HepG2 (cell line): ENCODE results near the gene KIFAP3. TPM values are rescaled to one million over a fixed set of nuclear protein-coding genes. Genes with fewer than 3 reads are reported as not detected.

Source experiments
- ADNP ChIP-seq: sonication (generic); formaldehyde crosslinking; IDR thresholded peaks from 2 replicates; pipeline ENCODE4 v1.4.0; 2020; ENCODE audit warnings: missing genetic modification reagents
- CCDC6 ChIP-seq: sonication (generic); formaldehyde crosslinking; IDR thresholded peaks from 2 replicates; pipeline ENCODE4 v1.8.1; 2022; ENCODE audit warnings: mild to moderate bottlenecking, missing genetic modification reagents, moderate library complexity
- DNMT1 ChIP-seq: sonication (generic); formaldehyde crosslinking; IDR thresholded peaks from 2 replicates; pipeline ENCODE4 v1.5.1; 2020; ENCODE audit warnings: mild to moderate bottlenecking, missing genetic modification reagents
- ELF3 ChIP-seq: IDR thresholded peaks from 2 replicates; pipeline ENCODE4 v1.6.1; 2016; ENCODE audit warnings: missing genetic modification reagents, missing compliant biosample characterization
- FOXK2 ChIP-seq: fragments of 450-650 bp; IDR thresholded peaks from 2 replicates; pipeline ENCODE4 v1.6.1; 2016
- GFI1 ChIP-seq: sonication (generic); formaldehyde crosslinking; IDR thresholded peaks from 2 replicates; pipeline ENCODE4 v1.5.0; 2020; ENCODE audit warnings: missing genetic modification reagents, mild to moderate bottlenecking, borderline replicate concordance
- KDM5A ChIP-seq: fragments of 200-600 bp; sonication (generic); IDR thresholded peaks from 2 replicates; pipeline ENCODE4 v1.7.0; 2018; ENCODE audit warnings: antibody characterized with exemption, mild to moderate bottlenecking, low read length, borderline replicate concordance
- KDM6A ChIP-seq: IDR thresholded peaks from 2 replicates; pipeline ENCODE4 v1.6.1; 2016; ENCODE audit warnings: low read depth
- MED8 ChIP-seq: sonication (generic); formaldehyde crosslinking; IDR thresholded peaks from 2 replicates; pipeline ENCODE4 v1.8.1; 2023; ENCODE audit warnings: mild to moderate bottlenecking, missing genetic modification reagents; ENCODE audit not compliant: insufficient replicate concordance
- PHF20 ChIP-seq: sonication (generic); formaldehyde crosslinking; IDR thresholded peaks from 2 replicates; pipeline ENCODE4 v1.5.0; 2020; ENCODE audit warnings: mild to moderate bottlenecking, missing genetic modification reagents
- POGK ChIP-seq: sonication (generic); formaldehyde crosslinking; conservative IDR thresholded peaks from 2 replicates; pipeline ENCODE4 v1.8.0; 2022; ENCODE audit warnings: mild to moderate bottlenecking, moderate library complexity, missing genetic modification reagents
- SMAD3 ChIP-seq: sonication (generic); formaldehyde crosslinking; IDR thresholded peaks from 2 replicates; pipeline ENCODE4 v1.4.0; 2020; ENCODE audit warnings: missing genetic modification reagents
- SOX5 ChIP-seq: IDR thresholded peaks from 2 replicates; pipeline ENCODE4 v1.6.1; 2016; ENCODE audit warnings: borderline replicate concordance
- STAT5B ChIP-seq: sonication (generic); formaldehyde crosslinking; IDR thresholded peaks from 2 replicates; pipeline ENCODE4 v1.4.0; 2020; ENCODE audit warnings: missing genetic modification reagents
- XRCC5 ChIP-seq: fragments of 200-400 bp; formaldehyde crosslinking; optimal IDR thresholded peaks from 2 replicates; pipeline ENCODE3; 2017; ENCODE audit warnings: mild to moderate bottlenecking, low read length
- ZBTB38 ChIP-seq: sonication (generic); formaldehyde crosslinking; IDR thresholded peaks from 2 replicates; pipeline ENCODE4 v1.5.1; 2020; ENCODE audit warnings: mild to moderate bottlenecking, missing genetic modification reagents
- ZNF101 ChIP-seq: sonication (generic); formaldehyde crosslinking; IDR thresholded peaks from 2 replicates; pipeline ENCODE4 v1.4.0; 2020; ENCODE audit warnings: mild to moderate bottlenecking, low read depth, missing genetic modification reagents, borderline replicate concordance
- ZNF235 ChIP-seq: sonication (generic); formaldehyde crosslinking; IDR thresholded peaks from 2 replicates; pipeline ENCODE4 v1.8.1; 2023; ENCODE audit warnings: mild to moderate bottlenecking, missing genetic modification reagents, borderline replicate concordance
- ZNF362 ChIP-seq: sonication (generic); formaldehyde crosslinking; IDR thresholded peaks from 2 replicates; pipeline ENCODE4 v1.4.0; 2020; ENCODE audit warnings: missing genetic modification reagents, mild to moderate bottlenecking, borderline replicate concordance
- ZNF660 ChIP-seq: sonication (generic); formaldehyde crosslinking; IDR thresholded peaks from 2 replicates; pipeline ENCODE4 v1.5.1; 2020; ENCODE audit warnings: mild to moderate bottlenecking, low read depth, missing genetic modification reagents, borderline replicate concordance
- ZSCAN25 ChIP-seq: sonication (generic); formaldehyde crosslinking; IDR thresholded peaks from 2 replicates; pipeline ENCODE4 v1.8.0; 2022; ENCODE audit warnings: mild to moderate bottlenecking, missing genetic modification reagents
- polyA plus RNA-seq, 8 experiments: library from polyadenylated mRNA; depleted of rRNA in 3 of 8; stranded (reverse) in 7 of 8; unstranded in 1 of 8; fragments of >200 nt; fragmentation: Illumina TruSeq in 4 of 8; extraction: Trizol in 4 of 8; gene quantifications; 2 replicates each; pipeline versions ENCODE4 v1.2.1 to v1.2.3, GENCODE V29; 2011 to 2016; ENCODE audit warnings: low read depth in 4 of 8, missing spikeins in 1 of 8, mixed read lengths in 1 of 8; ENCODE audit not compliant: insufficient read depth in 1 of 8
- total RNA-seq, 5 experiments: library from RNA; depleted of rRNA; stranded (reverse); fragments of >200 nt; fragmentation: Illumina TruSeq; extraction: Trizol; gene quantifications; 2 replicates each; pipeline ENCODE4 v1.2.3, GENCODE V29; 2016; ENCODE audit warnings: low read depth in 1 of 5
- TF ChIP-seq, protein P1 (sequence below): sonication (generic); formaldehyde crosslinking; IDR thresholded peaks from 2 replicates; pipeline ENCODE4 v1.5.0; 2020; ENCODE audit warnings: mild to moderate bottlenecking, missing genetic modification reagents
- TF ChIP-seq, protein P2 (sequence below): sonication (generic); formaldehyde crosslinking; IDR thresholded peaks from 2 replicates; pipeline ENCODE4 v1.9.0; 2021; ENCODE audit warnings: missing genetic modification reagents, borderline replicate concordance
- TF ChIP-seq, protein P3 (sequence below): sonication (generic); formaldehyde crosslinking; IDR thresholded peaks from 2 replicates; pipeline ENCODE4 v1.4.0; 2020; ENCODE audit warnings: missing genetic modification reagents

The KIFAP3 gene
- total and polyA plus RNA-seq, 2 of the 13 experiments (the other 11 are each of a cell fraction or from before 2014, with no cell fraction given) = 3.4 to 10.0 TPM

GRCh38 chr1:170074250-170075157 is at the start of gene KIFAP3 (continued):
- TF ChIP-seq GFI1 (no peak), ZNF660 (CRISPR knock-in tag) (no peak), FOXK2 (no peak), XRCC5 (peak; percentile 96), STAT5B (CRISPR knock-in tag) (no peak), ZBTB38 (CRISPR knock-in tag) (no peak), CCDC6 (no peak), ZNF362 (CRISPR knock-in tag) (no peak), ZNF101 (CRISPR knock-in tag) (no peak), ADNP (CRISPR knock-in tag) (no peak), MED8 (CRISPR knock-in tag) (no peak), ZNF235 (no peak), PHF20 (peak; percentile 79), ZSCAN25 (CRISPR knock-in tag) (no peak), KDM6A (no peak), POGK (peak; percentile 36; the same call in 1 of the 2 replicates), KDM5A (no peak), SMAD3 (CRISPR knock-in tag) (no peak), ELF3 (CRISPR knock-in tag) (0 out of 2 replicates have a peak, but pooled peaks have one; percentile 35), DNMT1 (no peak), SOX5 (CRISPR knock-in tag) (peak; percentile 7; the same call in 1 of the 2 replicates)
- TF ChIP-seq, protein P1, sequence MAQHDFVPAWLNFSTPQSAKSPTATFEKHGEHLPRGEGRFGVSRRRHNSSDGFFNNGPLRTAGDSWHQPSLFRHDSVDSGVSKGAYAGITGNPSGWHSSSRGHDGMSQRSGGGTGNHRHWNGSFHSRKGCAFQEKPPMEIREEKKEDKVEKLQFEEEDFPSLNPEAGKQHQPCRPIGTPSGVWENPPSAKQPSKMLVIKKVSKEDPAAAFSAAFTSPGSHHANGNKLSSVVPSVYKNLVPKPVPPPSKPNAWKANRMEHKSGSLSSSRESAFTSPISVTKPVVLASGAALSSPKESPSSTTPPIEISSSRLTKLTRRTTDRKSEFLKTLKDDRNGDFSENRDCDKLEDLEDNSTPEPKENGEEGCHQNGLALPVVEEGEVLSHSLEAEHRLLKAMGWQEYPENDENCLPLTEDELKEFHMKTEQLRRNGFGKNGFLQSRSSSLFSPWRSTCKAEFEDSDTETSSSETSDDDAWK = no peak
- TF ChIP-seq, protein P2, sequence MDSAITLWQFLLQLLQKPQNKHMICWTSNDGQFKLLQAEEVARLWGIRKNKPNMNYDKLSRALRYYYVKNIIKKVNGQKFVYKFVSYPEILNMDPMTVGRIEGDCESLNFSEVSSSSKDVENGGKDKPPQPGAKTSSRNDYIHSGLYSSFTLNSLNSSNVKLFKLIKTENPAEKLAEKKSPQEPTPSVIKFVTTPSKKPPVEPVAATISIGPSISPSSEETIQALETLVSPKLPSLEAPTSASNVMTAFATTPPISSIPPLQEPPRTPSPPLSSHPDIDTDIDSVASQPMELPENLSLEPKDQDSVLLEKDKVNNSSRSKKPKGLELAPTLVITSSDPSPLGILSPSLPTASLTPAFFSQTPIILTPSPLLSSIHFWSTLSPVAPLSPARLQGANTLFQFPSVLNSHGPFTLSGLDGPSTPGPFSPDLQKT (CRISPR knock-in tag) = no peak
- TF ChIP-seq, protein P3, sequence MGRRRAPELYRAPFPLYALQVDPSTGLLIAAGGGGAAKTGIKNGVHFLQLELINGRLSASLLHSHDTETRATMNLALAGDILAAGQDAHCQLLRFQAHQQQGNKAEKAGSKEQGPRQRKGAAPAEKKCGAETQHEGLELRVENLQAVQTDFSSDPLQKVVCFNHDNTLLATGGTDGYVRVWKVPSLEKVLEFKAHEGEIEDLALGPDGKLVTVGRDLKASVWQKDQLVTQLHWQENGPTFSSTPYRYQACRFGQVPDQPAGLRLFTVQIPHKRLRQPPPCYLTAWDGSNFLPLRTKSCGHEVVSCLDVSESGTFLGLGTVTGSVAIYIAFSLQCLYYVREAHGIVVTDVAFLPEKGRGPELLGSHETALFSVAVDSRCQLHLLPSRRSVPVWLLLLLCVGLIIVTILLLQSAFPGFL = no peak
